ENCODE data around the gene NAV3. TPM values are rescaled to one million over a fixed set of nuclear protein-coding genes. Genes with fewer than 3 reads are reported as not detected.

NAV3 gene
- total and polyA plus RNA-seq, 2 experiments from 2014 or later = 4.0 to 12.0 TPM

DNA sequence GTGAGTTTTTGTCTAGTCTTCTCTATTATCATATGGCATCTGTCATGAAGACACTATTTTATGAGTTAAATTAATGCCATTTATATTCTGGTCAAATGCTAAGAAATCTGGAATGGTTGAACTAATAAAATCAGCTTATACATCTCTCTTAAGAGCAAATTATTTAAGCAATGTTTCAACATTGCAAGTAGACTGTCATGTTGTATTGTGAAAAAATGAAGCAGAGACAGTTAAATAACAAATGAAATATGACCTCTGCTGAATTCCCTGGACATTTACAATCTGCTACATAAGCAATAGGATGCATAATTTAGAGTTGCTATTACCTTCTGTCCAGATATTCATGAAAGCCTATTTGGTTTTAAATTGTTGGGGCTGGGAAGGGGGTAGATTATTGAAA lies 30.6 kb downstream of the NAV3 start:
- H4K20me1 ChIP-seq (replicated peaks; ENCODE audit: insufficient read depth) = no peaks in the 10 kb centered on the region
- H3K27ac Mint-ChIP-seq = no peak overlapping the region
- peaks cover 39% of the 10 kb centered on the region; the same call in 2 of the 3 replicates for H3K4me1 Mint-ChIP-seq
- no peaks in the 10 kb centered on the region for H3K79me2 ChIP-seq (replicated peaks; ENCODE audit: insufficient read depth)
- no peaks in the 10 kb centered on the region for H3K27me3 Mint-ChIP-seq (ENCODE audit: insufficient read depth, low read depth, poor library complexity)
- H3K4me3 Mint-ChIP-seq = no peak overlapping the region
- H3K27ac ChIP-seq (ENCODE audit: low read depth) = no peak overlapping the region
- H3K27me3 ChIP-seq (ENCODE audit: insufficient read depth) = no peaks in the 10 kb centered on the region
- peaks cover 53% of the 10 kb centered on the region for H3K4me1 ChIP-seq (ENCODE audit: insufficient read depth)
- DNase-seq (ENCODE audit: low spot score) (no peak), ATAC-seq (no peak)
- no peaks in the 10 kb centered on the region for H3F3A ChIP-seq (replicated peaks; ENCODE audit: low read depth)
- no peak for TF ChIP-seq EZH2 (IDR thresholded peaks at IDR 0.05; ENCODE audit: low read depth, unreplicated experiment)
- TF ChIP-seq ZNF331 (CRISPR knock-in tag; IDR thresholded peaks at IDR 0.05; ENCODE audit: low read depth) = no peak
- TF ChIP-seq CREB1 (CRISPR knock-in tag; IDR thresholded peaks at IDR 0.05; ENCODE audit: low read depth) = no peak
- no peak for TF ChIP-seq EZH2phosphoT487 (IDR thresholded peaks at IDR 0.05; ENCODE audit: unreplicated experiment)
- no peak for TF ChIP-seq STAT1 (IDR thresholded peaks at IDR 0.05; ENCODE audit: unreplicated experiment)
- TF ChIP-seq POLR2AphosphoS5 (IDR thresholded peaks at IDR 0.05; ENCODE audit: low read depth) = no peak
- no peak for TF ChIP-seq ZNF114 (CRISPR knock-in tag; IDR thresholded peaks at IDR 0.05)
- H3K36me3 ChIP-seq (ENCODE audit: insufficient read depth) = no peaks in the 10 kb centered on the region
- no peak overlapping the region for H2AFZ ChIP-seq
- H3K4me2 ChIP-seq = no peak overlapping the region
- no peaks in the 10 kb centered on the region for H3K9me3 Mint-ChIP-seq
- no peaks in the 10 kb centered on the region for H3K9me2 ChIP-seq (ENCODE audit: insufficient read depth)
- H3K4me3 ChIP-seq = no peak overlapping the region
- H3K36me3 Mint-ChIP-seq (ENCODE audit: low read depth) = no peaks in the 10 kb centered on the region

DNA sequence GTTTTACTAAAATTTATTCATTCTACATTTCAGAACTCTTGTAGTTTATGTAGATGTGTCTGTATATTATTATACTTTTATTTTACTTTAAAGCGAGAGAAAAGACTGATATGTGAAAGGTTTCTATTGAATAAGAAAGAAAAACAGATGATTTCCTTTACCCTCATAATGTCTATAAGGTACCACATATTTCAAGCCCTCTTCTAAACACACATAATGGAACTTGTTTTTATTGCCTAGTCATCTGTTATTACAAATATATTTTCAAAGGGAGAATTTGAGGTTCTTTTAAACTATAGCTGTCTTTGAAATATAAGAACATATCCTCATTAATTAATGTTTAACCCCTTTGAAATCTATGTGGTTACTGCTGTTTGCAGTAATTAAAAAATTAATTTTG lies 34.5 kb downstream of the NAV3 start:
- H3K4me3 Mint-ChIP-seq = no peak overlapping the region
- Histone ChIP-seq H3K4me3 (no peak overlapping the region), H3K9me2 (ENCODE audit: insufficient read depth) (0 out of 2 replicates have a peak, but pooled peaks cover 3% of the 10 kb centered on the region), H3K4me1 (ENCODE audit: insufficient read depth) (peaks cover 41% of the 10 kb centered on the region), H3K27me3 (ENCODE audit: insufficient read depth) (no peaks in the 10 kb centered on the region), H3K27ac (ENCODE audit: low read depth) (no peak overlapping the region), H2AFZ (no peak overlapping the region), H3K36me3 (ENCODE audit: insufficient read depth) (no peaks in the 10 kb centered on the region), H3K4me2 (no peak overlapping the region), H4K20me1 (replicated peaks; ENCODE audit: insufficient read depth) (no peaks in the 10 kb centered on the region), H3F3A (replicated peaks; ENCODE audit: low read depth) (no peaks in the 10 kb centered on the region), H3K79me2 (replicated peaks; ENCODE audit: insufficient read depth) (no peaks in the 10 kb centered on the region)
- H3K4me1 Mint-ChIP-seq = peaks cover 21% of the 10 kb centered on the region; the same call in 2 of the 3 replicates
- ATAC-seq (no peak), DNase-seq (ENCODE audit: low spot score) (no peak)
- H3K36me3 Mint-ChIP-seq (ENCODE audit: low read depth) = no peaks in the 10 kb centered on the region
- H3K9me3 Mint-ChIP-seq = no peaks in the 10 kb centered on the region
- no peaks in the 10 kb centered on the region for H3K27me3 Mint-ChIP-seq (ENCODE audit: insufficient read depth, low read depth, poor library complexity)
- H3K27ac Mint-ChIP-seq = no peak overlapping the region
- TF ChIP-seq EZH2 (IDR thresholded peaks at IDR 0.05; ENCODE audit: low read depth, unreplicated experiment) (no peak), ZNF114 (CRISPR knock-in tag; IDR thresholded peaks at IDR 0.05) (no peak), POLR2AphosphoS5 (IDR thresholded peaks at IDR 0.05; ENCODE audit: low read depth) (no peak), STAT1 (IDR thresholded peaks at IDR 0.05; ENCODE audit: unreplicated experiment) (no peak), JUNB (IDR thresholded peaks at IDR 0.05; ENCODE audit: unreplicated experiment) (no peak), EZH2phosphoT487 (IDR thresholded peaks at IDR 0.05; ENCODE audit: unreplicated experiment) (no peak), ZNF331 (CRISPR knock-in tag; IDR thresholded peaks at IDR 0.05; ENCODE audit: low read depth) (no peak), CREB1 (CRISPR knock-in tag; IDR thresholded peaks at IDR 0.05; ENCODE audit: low read depth) (no peak)
- TF ChIP-seq, protein P1, sequence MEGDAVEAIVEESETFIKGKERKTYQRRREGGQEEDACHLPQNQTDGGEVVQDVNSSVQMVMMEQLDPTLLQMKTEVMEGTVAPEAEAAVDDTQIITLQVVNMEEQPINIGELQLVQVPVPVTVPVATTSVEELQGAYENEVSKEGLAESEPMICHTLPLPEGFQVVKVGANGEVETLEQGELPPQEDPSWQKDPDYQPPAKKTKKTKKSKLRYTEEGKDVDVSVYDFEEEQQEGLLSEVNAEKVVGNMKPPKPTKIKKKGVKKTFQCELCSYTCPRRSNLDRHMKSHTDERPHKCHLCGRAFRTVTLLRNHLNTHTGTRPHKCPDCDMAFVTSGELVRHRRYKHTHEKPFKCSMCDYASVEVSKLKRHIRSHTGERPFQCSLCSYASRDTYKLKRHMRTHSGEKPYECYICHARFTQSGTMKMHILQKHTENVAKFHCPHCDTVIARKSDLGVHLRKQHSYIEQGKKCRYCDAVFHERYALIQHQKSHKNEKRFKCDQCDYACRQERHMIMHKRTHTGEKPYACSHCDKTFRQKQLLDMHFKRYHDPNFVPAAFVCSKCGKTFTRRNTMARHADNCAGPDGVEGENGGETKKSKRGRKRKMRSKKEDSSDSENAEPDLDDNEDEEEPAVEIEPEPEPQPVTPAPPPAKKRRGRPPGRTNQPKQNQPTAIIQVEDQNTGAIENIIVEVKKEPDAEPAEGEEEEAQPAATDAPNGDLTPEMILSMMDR (conservative IDR thresholded peaks at IDR 0.05; ENCODE audit: low read depth in 2 of 2) = no peak
- TF ChIP-seq, protein P2, sequence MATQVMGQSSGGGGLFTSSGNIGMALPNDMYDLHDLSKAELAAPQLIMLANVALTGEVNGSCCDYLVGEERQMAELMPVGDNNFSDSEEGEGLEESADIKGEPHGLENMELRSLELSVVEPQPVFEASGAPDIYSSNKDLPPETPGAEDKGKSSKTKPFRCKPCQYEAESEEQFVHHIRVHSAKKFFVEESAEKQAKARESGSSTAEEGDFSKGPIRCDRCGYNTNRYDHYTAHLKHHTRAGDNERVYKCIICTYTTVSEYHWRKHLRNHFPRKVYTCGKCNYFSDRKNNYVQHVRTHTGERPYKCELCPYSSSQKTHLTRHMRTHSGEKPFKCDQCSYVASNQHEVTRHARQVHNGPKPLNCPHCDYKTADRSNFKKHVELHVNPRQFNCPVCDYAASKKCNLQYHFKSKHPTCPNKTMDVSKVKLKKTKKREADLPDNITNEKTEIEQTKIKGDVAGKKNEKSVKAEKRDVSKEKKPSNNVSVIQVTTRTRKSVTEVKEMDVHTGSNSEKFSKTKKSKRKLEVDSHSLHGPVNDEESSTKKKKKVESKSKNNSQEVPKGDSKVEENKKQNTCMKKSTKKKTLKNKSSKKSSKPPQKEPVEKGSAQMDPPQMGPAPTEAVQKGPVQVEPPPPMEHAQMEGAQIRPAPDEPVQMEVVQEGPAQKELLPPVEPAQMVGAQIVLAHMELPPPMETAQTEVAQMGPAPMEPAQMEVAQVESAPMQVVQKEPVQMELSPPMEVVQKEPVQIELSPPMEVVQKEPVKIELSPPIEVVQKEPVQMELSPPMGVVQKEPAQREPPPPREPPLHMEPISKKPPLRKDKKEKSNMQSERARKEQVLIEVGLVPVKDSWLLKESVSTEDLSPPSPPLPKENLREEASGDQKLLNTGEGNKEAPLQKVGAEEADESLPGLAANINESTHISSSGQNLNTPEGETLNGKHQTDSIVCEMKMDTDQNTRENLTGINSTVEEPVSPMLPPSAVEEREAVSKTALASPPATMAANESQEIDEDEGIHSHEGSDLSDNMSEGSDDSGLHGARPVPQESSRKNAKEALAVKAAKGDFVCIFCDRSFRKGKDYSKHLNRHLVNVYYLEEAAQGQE (IDR thresholded peaks at IDR 0.05; ENCODE audit: unreplicated experiment) = no peak
- TF ChIP-seq, protein P3, sequence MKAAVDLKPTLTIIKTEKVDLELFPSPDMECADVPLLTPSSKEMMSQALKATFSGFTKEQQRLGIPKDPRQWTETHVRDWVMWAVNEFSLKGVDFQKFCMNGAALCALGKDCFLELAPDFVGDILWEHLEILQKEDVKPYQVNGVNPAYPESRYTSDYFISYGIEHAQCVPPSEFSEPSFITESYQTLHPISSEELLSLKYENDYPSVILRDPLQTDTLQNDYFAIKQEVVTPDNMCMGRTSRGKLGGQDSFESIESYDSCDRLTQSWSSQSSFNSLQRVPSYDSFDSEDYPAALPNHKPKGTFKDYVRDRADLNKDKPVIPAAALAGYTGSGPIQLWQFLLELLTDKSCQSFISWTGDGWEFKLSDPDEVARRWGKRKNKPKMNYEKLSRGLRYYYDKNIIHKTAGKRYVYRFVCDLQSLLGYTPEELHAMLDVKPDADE (IDR thresholded peaks at IDR 0.05) = no peak
